ENCODE data around the gene GPATCH3. TPM values are rescaled to one million over a fixed set of nuclear protein-coding genes. Genes with fewer than 3 reads are reported as not detected.

The GPATCH3 gene
- total and polyA plus RNA-seq, 2 of the 4 experiments (the other 2 are of a cell fraction): 5.2 to 8.0 TPM

- Histone ChIP-seq H4K91ac (ENCODE audit: insufficient read depth, low read depth, low read length) (no peak overlapping the region), H2BK15ac (ENCODE audit: low read depth, low read length) (no peak overlapping the region), H2AK5ac (ENCODE audit: low read depth, low read length) (no peak overlapping the region), H3K9me3 (ENCODE audit: control insufficient read depth, insufficient read depth, low read length) (no peaks in the 10 kb centered on the region), H3K4me2 (ENCODE audit: low read depth, low read length) (no peak overlapping the region), H3K9me1 (ENCODE audit: insufficient read depth, low read length) (no peaks in the 10 kb centered on the region), H3K36me3 (ENCODE audit: control insufficient read depth, insufficient read depth, low read length) (peaks cover 49% of the 10 kb centered on the region), H3K18ac (ENCODE audit: low read depth, low read length) (no peak overlapping the region), H3K23ac (ENCODE audit: low read depth, low read length) (no peak overlapping the region), H2AFZ (replicated peaks; ENCODE audit: low read length, poor library complexity) (no peak overlapping the region), H3K56ac (ENCODE audit: extremely low read depth, insufficient read depth, low read length) (no peak overlapping the region), H3K9ac (ENCODE audit: low read depth, low read length) (no peak overlapping the region), H3K79me1 (ENCODE audit: low read depth in 1 of 2, low read length in 2 of 2) (0 out of 4 replicates have a peak, but pooled peaks cover 0 to 2% of the 10 kb centered on the region in 2 experiments), H2AK9ac (replicated peaks; ENCODE audit: low read depth, low read length, poor library complexity) (no peak overlapping the region), H3K14ac (replicated peaks; ENCODE audit: low read depth, low read length) (no peak overlapping the region), H3K4ac (ENCODE audit: low read depth, low read length) (no peak overlapping the region), H4K20me1 (ENCODE audit: insufficient read depth, low read length) (peaks cover 4% of the 10 kb centered on the region; the same call in 1 of the 2 replicates), H3K27ac (ENCODE audit: insufficient read depth, low read length) (no peak overlapping the region), H4K5ac (ENCODE audit: low read depth, low read length) (no peak overlapping the region), H2BK20ac (ENCODE audit: low read depth, low read length) (no peak overlapping the region), H3K27me3 (ENCODE audit: control insufficient read depth, insufficient read depth, low read length) (no peaks in the 10 kb centered on the region), H2BK5ac (ENCODE audit: low read depth, low read length, poor library complexity, severe bottlenecking) (no peak overlapping the region), H3K4me3 (ENCODE audit: insufficient read depth, low read depth, low read length) (no peak overlapping the region), H3K4me1 (ENCODE audit: control insufficient read depth, insufficient read depth, low read length) (no peaks in the 10 kb centered on the region), H2BK120ac (ENCODE audit: low read depth, low read length) (no peak overlapping the region), H4K8ac (ENCODE audit: low read depth in 2 of 2, low read length in 2 of 2) (no peak overlapping the region)
- DNase-seq (no peak), ATAC-seq (ENCODE audit: low read depth) (no peak)
- ChIA-PET POLR2A (ENCODE audit: unreplicated experiment) (no interaction called here), CTCF (interaction anchor here (1.0 kb wide), 1 partner anchor 13 kb away, joined by 3 read pairs; no protein-coding TSS in a partner anchor)
- intact Hi-C loops (cut with micrococcal nuclease): no loop called here
- no peak for TF ChIP-seq SMC3 (IDR thresholded peaks at IDR 0.05; ENCODE audit: low read depth, low read length)
- no peak for TF ChIP-seq RAD21 (IDR thresholded peaks at IDR 0.05; ENCODE audit: low read length)
- no peak for TF ChIP-seq ELK1 (IDR thresholded peaks at IDR 0.05; ENCODE audit: borderline replicate concordance, low read depth, low read length)
- TF ChIP-seq MXI1 (IDR thresholded peaks at IDR 0.05; ENCODE audit: borderline replicate concordance, low read depth, low read length): no peak
- no peak for TF ChIP-seq CEBPB (IDR thresholded peaks at IDR 0.05; ENCODE audit: low read depth, low read length)
- no peak for TF ChIP-seq FOS (IDR thresholded peaks at IDR 0.05; ENCODE audit: low read depth, low read length)
- TF ChIP-seq CTCF (conservative IDR thresholded peaks at IDR 0.05; ENCODE audit: low read depth, low read length): no peak
- TF ChIP-seq MAFK (IDR thresholded peaks at IDR 0.05; ENCODE audit: low read depth, low read length): no peak
- no peak for TF ChIP-seq BHLHE40 (IDR thresholded peaks at IDR 0.05; ENCODE audit: low read depth, low read length)
- no peak for TF ChIP-seq MAZ (IDR thresholded peaks at IDR 0.05; ENCODE audit: borderline replicate concordance, low read depth, low read length)
- no peak for TF ChIP-seq USF2 (IDR thresholded peaks at IDR 0.05; ENCODE audit: low read depth, low read length)
- in situ Hi-C loops (cut with MboI; ENCODE audit: low sequenced_read_pairs): no loop called here
- dilution Hi-C loops (cut with HindIII; ENCODE audit: low sequenced_read_pairs, unreplicated experiment): no loop called here
- WGBS, 2 experiments (ENCODE audit: extremely low coverage in 2 of 2, insufficient read length in 1 of 2): no CpG with 5 or more reads among the region's 5 CpGs
- TSS peak; percentile 65 for BruUV-seq (replicated peaks)
Observed at GRCh38 chr1:26854906-26855305, 45.4 kb downstream of the GPATCH3 start.

Data from IMR-90 (cell line).